ENCODE data around the gene WDTC1.

GRCh38 chr1:27201295-27201694, 33.1 kb upstream of the WDTC1 start:
- TF ChIP-seq CTCF (IDR thresholded peaks at IDR 0.05; ENCODE audit: low read length) (no peak), EZH2phosphoT487 (IDR thresholded peaks at IDR 0.05; ENCODE audit: low read length) (no peak)

Measured in MM.1S (cell line).